Mesothelial cell of epicardium (in vitro differentiated cells): Measurements from ENCODE around the gene RABAC1. TPM values are rescaled to one million over a fixed set of nuclear protein-coding genes. Genes with fewer than 3 reads are reported as not detected.
"Not testable (repeated sequence)": the region's sequence is repeated elsewhere in the genome, so short reads cannot be mapped to it uniquely, and the experiment has no call there.

Source experiments
- DNase-seq, 2 experiments: peaks; one replicate each; pipeline ENCODE4 v3.0.0; 2021; ENCODE audit warnings: low spot score in 2 of 2; ENCODE audit not compliant: unreplicated experiment in 2 of 2
- H3K27ac Mint-ChIP-seq: 2 replicates; pipeline ENCODE4 v1.8.0; 2021; ENCODE audit warnings: mixed read lengths
- H3K27me3 Mint-ChIP-seq: 2 replicates; pipeline ENCODE4 v1.8.0; 2021; ENCODE audit warnings: low read depth, mixed read lengths
- H3K36me3 Mint-ChIP-seq: 2 replicates; pipeline ENCODE4 v1.8.0; 2021; ENCODE audit warnings: mixed read lengths
- H3K4me1 Mint-ChIP-seq: 2 replicates; pipeline ENCODE4 v1.8.0; 2021; ENCODE audit warnings: mixed read lengths
- H3K4me3 Mint-ChIP-seq: 2 replicates; pipeline ENCODE4 v1.8.0; 2021; ENCODE audit warnings: mild to moderate bottlenecking, moderate library complexity, mixed read lengths
- H3K9me3 Mint-ChIP-seq: 2 replicates; pipeline ENCODE4 v1.8.0; 2021; ENCODE audit warnings: mixed read lengths
- total RNA-seq: library from RNA; stranded (reverse); gene quantifications from 3 replicates; pipeline ENCODE4 v1.2.1, GENCODE V29; 2021
- TF ChIP-seq, protein P1 (sequence below): fragments of 200-600 bp; sonication (generic); IDR thresholded peaks from one replicate; pipeline ENCODE4 v1.5.0; 2021; ENCODE audit warnings: antibody characterized with exemption; ENCODE audit not compliant: unreplicated experiment

RABAC1 gene
- total RNA-seq, 1 donor from 2014 or later, result 102 TPM

GRCh38 chr19:41940731-41941409 is 18.3 kb downstream of the RABAC1 start:
- Mint-ChIP-seq H3K36me3 (peaks cover 3% of the 10 kb centered on the region), H3K27ac (peak overlapping the region; percentile 78)

DNA sequence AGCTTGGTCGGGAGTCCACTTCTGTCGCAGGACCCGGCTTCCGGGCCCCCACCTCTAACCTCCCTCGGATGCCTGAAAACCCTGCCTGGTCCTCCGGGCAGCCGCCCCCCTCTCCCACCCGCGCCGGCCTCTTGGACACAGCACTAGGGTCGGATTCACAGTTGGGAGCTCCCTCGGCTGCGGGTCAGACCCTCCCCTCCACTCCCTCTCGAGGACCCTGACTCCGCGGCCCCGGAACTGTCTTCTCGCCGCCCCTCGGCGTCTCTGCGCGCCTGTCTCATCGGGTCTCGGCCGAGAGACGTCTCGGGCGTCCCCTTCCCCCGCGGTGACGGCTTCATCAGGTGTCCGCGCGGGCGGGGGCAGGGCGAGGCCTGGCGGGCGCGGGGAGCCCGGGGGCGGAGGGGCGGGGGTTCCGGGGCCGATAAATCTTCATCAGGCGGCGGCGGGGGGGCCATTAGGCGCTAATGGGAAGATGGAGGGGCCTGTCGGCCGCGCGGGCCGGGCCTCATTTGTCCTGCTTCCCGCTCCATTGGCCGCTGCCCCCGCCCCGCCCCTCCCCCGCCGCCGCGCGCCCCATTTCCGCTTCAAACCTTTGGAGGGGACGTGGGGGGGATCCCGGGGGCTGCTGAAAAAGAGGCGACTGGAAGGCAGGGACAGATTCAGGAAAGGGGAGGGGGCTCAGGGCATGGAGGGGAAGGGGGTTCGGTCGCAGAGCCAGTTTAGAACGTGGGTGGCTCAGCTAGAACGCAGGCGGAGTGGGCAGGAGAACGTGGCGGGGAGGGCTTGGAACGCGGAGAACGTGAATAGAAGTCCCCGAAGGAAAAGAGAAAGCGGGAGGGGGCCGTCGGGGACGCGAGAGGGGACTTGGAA is 19.0 kb downstream of the RABAC1 start:
- Mint-ChIP-seq H3K4me3 (peak overlapping the region; percentile 75), H3K27me3 (peaks cover 43% of the 10 kb centered on the region), H3K27ac (peak overlapping the region; percentile 85), H3K36me3 (peaks cover 3% of the 10 kb centered on the region), H3K4me1 (peaks cover 12% of the 10 kb centered on the region), H3K9me3 (peaks cover 4% of the 10 kb centered on the region)
- peak in 1 of 2 experiments; percentile 58 for DNase-seq
- TF ChIP-seq, protein P1, sequence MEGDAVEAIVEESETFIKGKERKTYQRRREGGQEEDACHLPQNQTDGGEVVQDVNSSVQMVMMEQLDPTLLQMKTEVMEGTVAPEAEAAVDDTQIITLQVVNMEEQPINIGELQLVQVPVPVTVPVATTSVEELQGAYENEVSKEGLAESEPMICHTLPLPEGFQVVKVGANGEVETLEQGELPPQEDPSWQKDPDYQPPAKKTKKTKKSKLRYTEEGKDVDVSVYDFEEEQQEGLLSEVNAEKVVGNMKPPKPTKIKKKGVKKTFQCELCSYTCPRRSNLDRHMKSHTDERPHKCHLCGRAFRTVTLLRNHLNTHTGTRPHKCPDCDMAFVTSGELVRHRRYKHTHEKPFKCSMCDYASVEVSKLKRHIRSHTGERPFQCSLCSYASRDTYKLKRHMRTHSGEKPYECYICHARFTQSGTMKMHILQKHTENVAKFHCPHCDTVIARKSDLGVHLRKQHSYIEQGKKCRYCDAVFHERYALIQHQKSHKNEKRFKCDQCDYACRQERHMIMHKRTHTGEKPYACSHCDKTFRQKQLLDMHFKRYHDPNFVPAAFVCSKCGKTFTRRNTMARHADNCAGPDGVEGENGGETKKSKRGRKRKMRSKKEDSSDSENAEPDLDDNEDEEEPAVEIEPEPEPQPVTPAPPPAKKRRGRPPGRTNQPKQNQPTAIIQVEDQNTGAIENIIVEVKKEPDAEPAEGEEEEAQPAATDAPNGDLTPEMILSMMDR, result no peak

More at GRCh38 chr19:41940731-41941409, 18.3 kb downstream of the RABAC1 start:
- peak overlapping the region; percentile 75 for H3K4me3 Mint-ChIP-seq
- H3K4me1 Mint-ChIP-seq, result peaks cover 8% of the 10 kb centered on the region
- peaks cover 38% of the 10 kb centered on the region for H3K27me3 Mint-ChIP-seq
- DNase-seq, result peak in 1 of 2 experiments; percentile 46
- TF ChIP-seq, protein P1, result no peak
- peaks cover 4% of the 10 kb centered on the region for H3K9me3 Mint-ChIP-seq

GRCh38 chr19:41939209-41939608 is 19.9 kb downstream of the RABAC1 start:
- H3K4me3 Mint-ChIP-seq, DNase-seq, H3K36me3 Mint-ChIP-seq, H3K27ac Mint-ChIP-seq, H3K9me3 Mint-ChIP-seq: not testable (repeated sequence)
- H3K27me3 Mint-ChIP-seq, result peaks cover 52% of the 10 kb centered on the region
- peaks cover 16% of the 10 kb centered on the region for H3K4me1 Mint-ChIP-seq

GRCh38 chr19:41937525-41938468 is 21.3 kb downstream of the RABAC1 start:
- H3K4me3 Mint-ChIP-seq, result peak overlapping the region; percentile 28
- H3K27ac Mint-ChIP-seq, result no peak overlapping the region
- H3K27me3 Mint-ChIP-seq, result peaks cover 61% of the 10 kb centered on the region
- H3K9me3 Mint-ChIP-seq, result peaks cover 2% of the 10 kb centered on the region
- H3K36me3 Mint-ChIP-seq, result peaks cover 2% of the 10 kb centered on the region
- no peak for DNase-seq
- H3K4me1 Mint-ChIP-seq, result peaks cover 16% of the 10 kb centered on the region
- TF ChIP-seq, protein P1, result no peak

- Mint-ChIP-seq H3K9me3 (no peaks in the 10 kb centered on the region), H3K27me3 (peaks cover 67% of the 10 kb centered on the region), H3K4me3 (no peak overlapping the region), H3K27ac (no peak overlapping the region), H3K4me1 (peaks cover 19% of the 10 kb centered on the region), H3K36me3 (no peaks in the 10 kb centered on the region)
- TF ChIP-seq, protein P1, result no peak
- no peak for DNase-seq
These were observed 22.2 kb downstream of the RABAC1 start for GRCh38 chr19:41936961-41937360.
